GM20431 (cell line): ENCODE data around the gene PRPF19.

Experiments
- in situ Hi-C: fragments of 300-500 bp; cut with MseI, MboI; formaldehyde crosslinking; loops from one replicate; pipeline ENCODE4 v1.15.0; 2020; ENCODE audit warnings: low sequenced_read_pairs; ENCODE audit not compliant: unreplicated experiment

The PRPF19 gene

DNA sequence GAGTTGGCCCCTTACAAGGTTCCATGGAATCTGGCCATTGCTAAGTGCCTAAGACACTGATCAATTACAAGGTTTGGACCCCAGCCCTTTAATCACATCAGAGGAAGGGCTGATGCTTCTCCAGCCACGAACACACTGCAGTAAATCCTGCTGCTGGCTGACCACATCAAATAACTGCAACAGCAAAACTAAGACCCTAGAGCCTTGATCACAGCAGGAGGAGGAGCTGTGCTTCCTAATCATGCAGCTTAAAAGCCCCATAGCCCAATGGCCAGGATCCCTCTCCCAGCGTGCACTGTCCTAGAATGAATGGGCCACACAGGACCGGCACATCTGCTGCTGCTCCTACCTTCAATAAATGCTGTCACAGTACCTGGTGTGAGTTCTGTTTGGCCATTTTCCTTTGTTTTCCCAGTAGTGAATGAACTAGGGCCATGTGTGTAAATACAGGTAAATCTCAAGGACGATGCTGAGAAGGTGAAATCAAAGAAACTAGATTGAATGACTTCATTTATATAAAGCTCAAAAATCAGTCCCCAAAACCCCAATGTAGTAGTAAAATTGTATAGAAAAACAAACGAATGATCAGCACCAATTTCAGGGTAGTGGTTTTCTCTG lies 26.3 kb downstream of the PRPF19 start:
- in situ Hi-C loops: no loop called here

DNA sequence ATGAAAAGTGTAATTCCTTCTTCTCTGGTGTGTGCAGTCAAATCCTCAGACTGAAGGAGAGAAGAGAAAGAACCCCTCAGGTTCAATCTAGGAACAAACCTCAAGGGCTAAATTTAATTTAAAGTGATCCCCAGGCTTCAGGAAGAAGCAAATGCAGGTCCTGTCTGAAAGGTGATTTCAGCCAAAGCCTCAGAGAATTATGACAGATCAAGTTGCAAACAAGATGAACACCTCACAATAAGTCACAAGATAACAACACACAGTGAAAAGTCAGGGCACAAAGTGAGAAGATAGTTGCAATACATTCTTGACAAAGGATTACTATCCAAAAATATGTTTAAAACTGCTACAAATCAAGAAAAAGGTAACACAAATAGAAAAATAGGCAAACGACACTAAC lies 27.3 kb downstream of the PRPF19 start:
- in situ Hi-C loops: no loop called here

DNA sequence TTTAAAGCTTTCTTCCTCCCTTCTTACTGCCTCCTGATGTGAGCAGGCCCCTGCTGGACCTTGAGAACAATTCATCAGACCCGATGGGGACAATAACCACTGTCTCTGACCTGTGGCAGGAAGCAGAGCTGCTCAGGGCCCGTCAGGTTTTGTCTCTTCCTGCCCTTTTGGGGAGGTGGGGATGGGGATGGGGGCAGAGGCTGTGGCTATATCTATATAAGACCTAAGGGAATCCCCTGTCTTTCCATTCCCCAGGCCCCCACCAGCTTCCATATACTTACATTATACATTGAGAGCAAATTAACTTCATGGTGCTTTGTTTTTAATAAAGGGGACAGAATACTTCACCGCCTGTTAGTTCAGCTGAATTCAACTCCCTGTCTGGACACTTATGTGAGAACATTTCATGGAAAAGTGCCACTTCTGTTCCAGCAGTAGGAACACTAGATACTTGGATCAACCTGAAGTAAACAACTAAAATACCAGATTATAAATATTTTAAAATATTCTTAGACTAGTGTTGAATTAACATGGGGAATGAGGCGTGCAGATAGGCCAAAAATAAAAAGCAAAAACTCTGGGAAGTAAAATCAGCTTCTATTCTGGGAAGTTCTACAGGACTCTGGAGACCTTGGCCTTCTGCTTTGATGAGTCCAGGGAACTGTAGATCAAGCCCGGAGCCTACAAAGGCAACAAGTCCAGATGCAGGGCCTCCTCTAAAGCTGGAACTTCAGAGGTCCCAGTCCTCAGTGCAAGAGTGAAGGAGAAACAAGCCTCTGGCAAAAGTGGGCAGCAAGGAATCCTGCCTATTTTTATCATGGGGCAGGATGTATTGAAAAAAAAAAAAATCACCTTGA lies 27.9 kb downstream of the PRPF19 start:
- in situ Hi-C loops: no loop called here

DNA sequence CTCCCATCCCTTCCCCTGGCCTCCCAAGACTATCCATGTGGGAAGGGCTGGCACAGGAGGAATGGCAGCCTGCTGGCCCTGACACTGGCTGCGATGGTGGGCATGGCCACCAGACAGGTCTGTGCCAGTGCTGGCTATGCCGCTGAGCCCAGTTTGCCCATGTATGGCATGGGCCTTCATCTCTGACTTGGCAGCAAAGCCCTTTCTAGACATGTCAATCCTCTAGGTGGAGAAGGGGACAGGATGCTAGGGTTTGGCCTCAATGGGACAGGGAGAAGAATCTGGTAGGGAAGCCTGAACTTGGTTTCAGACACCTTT lies 30.3 kb downstream of the PRPF19 start:
- in situ Hi-C loops: no loop called here

DNA sequence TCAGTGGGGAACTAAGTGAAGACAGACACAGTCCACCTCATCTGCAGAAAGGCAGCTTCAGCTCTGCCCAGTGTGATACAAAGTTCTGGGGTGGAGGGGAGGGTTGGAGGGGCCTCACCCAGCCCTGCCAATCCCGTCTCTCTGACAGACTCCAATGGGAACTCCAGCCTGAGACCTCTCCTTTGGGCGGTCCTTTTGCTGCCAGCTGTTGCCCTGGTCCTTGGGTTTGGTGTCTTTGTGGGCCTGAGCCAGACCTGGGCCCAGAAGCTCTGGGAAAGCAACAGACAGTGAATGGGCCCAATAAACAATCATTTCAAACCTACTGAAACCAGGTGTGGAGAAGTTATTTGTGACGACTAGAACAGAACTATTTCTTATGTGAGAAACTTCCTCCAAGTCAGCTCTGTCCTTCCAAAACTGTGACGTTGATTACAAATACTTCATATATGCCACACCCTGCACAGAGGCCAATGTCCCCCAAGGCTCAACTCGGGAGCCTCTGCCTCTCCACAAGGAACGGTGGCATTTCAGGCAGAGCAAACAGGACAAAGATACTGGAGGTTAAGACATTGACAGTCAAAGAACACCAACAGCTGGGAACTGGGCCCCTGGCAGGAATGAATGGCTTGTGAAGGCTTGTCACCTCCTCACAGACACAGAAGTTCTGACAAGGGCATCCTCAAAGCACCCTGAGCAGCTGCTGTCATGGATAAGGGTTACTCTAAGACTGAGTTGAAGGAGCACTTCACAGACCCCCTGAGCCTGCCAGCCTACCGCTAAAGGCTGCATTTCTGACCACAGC lies 30.8 kb downstream of the PRPF19 start:
- in situ Hi-C loops: no loop called here

DNA sequence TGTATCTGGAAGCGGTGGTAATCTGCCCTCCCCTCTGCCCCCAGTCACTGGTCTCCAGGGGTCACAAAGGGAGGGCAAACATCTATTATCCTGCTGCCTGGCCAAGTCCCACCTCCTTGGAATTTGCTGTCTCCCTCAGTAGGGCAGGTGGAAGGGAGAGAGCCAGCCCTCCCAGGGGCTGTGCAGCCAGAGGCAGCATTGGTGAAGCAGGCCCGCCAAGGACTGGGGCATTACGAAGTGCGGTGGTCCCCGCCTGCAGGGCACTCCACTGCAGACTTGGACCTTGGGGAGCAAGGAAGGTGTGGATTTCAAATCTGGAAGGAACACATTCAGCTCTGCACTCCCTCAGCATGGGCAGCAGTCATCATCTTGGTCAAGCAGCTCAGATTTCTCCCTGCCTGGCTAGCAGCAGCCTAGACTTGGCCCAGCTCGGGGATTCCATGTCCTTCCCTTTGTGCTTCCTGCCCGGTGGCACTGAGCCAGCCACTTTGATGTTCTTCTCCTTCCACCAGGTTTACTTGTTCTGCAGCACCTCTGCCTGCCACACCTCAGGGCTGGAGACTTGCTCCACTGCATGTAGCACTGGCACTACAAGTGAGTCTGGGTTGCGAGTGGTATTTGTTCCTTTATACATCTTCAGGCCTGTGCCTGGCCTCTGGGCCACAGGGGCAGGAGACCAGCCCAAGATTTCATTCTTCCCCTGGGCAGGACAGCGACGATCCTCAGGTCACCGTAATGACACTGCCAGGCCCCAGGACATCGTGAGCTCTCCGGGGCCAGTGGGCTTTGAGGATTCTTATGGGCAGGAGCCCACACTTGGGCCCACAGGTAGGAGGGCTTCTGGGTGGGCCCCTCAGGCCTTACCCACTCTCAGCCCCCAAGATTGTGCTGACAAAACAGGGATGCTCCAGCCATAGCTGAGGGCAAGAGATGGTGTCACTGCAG lies 31.7 kb downstream of the PRPF19 start:
- in situ Hi-C loops: no loop called here

DNA sequence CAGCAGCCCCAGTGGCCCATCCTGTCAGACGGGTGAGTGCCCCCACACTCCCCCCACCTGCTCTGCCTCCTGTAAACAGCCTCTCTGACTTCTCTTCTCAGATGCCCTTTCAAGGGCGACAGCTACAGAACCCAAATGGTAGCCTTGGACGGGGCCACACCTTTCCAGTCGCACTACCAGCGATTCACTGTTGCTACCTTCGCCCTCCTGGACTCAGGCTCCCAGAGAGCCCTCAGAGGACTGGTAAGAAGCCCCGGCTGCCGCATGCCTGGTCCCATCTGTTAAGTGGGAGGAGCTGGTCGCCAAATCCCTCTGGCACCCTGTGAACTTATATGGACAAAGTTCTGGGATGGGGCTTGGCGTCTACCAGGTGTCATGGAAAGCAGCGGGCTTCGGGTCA lies 32.9 kb downstream of the PRPF19 start:
- in situ Hi-C loops: no loop called here

DNA sequence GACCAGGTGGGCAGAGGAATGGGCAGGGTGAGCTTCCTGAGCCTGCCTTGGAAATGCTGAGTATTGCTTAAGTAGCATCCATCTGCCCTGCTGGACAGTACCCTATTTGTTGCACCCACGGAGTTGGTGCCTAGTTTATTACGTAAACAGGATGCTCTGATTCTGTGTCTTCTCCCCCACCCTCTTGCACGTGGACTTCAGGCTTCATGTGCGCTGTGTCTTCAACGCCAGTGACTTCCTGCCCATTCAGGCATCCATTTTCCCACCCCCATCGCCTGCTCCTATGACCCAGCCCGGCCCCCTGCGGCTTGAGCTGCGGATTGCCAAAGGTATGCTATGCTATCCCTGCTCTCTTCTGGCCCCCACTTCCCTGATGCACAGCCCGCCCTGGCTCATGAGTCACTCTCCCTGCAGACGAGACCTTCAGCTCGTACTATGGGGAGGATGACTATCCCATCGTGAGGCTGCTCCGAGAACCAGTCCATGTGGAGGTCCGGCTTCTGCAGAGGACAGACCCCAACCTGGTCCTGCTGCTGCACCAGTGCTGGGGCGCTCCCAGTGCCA lies 33.3 kb downstream of the PRPF19 start:
- in situ Hi-C loops: no loop called here

DNA sequence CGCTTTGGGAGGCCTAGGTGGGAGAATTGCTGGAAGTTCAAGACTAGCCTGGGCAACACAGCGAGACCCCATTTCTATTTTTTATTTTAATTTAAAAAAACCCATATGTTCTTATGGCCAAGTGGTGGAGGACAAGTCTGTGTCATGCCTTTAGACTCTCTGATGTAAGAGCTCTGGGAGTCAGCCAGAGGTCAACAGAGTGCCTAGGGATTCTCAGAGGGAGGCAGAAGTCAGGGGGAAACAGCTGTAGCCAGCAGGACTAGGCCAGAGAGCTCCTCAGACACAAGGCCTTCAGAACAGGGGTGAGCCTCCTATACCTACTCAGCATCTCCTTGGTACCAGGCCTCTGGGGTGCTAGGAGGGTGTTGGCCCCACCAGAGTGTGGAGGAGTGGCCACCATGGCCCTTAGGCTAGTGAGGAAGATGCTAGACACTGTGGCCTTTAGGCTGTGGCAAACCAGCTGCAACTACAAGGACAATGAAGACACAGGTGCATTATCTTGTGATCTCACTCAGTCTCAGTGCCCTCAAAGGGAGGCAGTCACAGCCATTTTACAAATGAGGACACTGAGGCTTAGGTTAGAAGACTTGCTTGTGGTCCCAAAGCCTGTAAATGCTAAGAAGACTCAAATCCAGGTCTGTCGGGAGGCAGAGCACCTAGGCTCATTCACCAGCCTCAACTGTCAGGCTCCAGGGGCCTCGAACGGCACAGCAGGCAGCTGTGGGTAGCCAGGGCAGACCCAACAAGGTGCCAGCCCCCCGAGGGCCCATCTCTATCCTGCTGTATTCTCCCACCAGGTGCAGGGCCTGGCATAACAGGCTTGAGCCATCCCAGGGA lies 34.0 kb downstream of the PRPF19 start:
- in situ Hi-C loops: no loop called here

DNA sequence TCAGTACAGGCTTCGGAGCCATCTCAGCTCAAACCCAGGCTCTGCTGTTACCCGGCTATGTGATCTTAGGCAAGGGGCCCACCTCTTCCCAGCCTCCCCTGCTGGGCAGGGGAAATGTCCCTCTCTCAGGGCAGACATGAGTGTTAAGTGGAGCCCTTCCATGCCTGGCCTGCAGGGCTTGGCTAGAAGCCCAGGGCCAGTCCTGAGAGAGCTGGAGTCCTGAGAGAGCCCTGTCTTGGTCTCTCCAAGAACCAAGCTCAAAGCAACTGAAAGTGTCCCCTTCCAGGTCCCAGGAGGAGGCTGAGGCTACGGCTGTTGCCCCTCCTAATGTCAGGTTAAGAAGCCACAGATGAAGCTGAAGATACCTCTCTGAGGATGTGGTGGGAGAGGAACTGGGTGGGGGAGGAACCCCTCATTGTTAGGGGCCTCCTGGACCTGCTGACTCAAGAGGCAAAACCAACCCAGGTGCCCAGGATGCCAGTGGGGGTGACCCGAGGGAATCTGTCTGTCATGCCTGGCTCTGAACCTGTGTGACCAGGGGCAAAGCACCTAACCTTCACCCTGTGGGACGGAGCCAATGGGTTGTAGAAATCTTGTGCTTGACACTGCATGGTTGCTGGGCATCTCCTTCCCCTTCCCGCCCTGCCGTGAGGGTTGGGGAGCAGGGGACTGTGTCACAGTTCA lies 34.9 kb downstream of the PRPF19 start:
- in situ Hi-C loops: no loop called here

DNA sequence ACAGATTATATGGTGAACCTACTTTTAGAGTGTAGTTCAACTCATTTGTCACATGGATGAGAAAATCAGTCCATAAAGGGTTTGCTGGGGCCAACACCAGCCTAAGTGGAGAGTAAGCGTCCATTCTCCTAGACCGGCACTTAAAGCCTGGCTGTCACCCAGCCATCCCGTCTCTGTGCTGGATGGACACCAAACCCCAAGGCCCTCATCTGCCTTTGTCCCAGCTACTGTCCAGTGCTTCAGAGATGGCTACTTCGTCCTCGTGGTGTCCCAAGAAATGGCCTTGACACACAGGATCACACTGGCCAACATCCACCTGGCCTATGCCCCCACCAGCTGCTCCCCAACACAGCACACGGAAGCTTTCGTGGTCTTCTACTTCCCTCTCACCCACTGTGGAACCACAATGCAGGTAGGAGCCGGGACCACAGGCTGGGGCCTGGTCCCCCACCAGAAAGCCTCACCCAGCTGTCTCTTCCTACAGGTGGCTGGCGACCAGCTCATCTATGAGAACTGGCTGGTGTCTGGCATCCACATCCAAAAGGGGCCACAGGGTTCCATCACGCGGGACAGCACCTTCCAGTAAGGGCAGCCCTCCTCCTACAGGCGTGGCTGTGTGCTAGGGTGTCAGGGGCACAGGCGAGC lies 35.5 kb downstream of the PRPF19 start:
- in situ Hi-C loops: no loop called here

DNA sequence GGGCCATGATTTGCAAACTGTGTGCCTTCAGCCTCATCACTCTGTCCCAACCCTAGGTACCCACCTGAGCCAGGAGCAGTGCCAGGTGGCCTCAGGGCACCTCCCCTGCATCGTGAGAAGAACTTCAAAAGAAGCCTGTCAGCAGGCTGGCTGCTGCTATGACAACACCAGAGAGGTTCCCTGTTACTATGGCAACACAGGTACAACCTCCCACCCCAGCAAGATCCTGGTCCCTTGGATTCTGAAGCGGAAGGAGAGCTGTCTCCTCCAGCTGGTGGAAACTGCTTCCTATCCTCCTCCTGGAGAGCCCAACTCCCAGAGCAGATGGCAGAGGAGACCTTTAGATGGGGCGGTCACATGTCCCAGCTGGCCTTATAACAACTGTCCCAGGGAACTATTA lies 36.1 kb downstream of the PRPF19 start:
- in situ Hi-C loops: no loop called here

DNA sequence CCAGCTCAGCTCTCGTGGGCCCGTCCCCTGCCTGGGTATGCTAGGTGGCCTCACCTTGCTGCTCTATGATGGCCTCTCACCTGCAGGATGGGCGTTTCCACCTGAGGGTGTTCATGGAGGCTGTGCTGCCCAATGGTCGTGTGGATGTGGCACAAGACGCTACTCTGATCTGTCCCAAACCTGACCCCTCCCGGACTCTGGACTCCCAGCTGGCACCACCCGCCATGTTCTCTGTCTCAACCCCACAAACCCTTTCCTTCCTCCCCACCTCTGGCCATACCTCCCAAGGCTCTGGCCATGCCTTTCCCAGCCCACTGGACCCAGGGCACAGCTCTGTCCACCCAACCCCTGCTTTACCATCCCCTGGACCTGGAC lies 36.9 kb downstream of the PRPF19 start:
- in situ Hi-C loops: no loop called here

DNA sequence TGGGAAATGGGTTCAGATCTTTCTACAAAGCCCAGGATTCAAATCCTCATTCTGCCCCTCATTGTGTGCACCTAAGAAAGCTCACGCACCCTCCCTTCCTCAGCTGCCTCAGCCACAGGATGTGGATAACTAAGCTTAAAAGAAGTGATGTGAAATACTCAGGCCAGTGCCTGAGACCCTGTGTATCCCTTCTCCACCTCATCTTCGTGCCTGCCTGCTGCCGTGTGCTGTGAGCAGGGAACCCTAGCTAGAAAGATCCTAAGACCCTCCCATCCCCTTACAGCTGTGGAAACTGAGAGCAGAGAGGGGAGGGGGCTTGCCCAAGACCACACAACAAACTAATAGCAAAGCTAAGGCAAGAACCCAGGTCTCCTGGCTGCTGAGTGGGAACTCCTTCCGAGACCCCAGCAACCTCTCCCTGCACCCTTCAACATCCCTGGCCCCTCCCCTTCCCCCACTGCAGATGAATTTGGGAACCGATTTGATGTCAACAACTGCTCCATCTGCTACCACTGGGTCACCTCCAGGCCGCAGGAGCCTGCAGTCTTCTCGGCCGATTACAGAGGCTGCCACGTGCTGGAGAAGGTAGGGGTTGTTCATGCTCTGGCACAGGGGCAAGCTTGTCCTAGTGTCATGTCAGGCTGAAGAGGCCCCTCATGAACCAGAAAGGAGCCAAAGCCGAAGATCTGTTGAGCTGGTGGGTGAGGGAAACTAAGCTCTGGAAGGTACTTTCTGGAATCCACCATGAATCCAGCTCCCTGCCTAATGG lies 37.5 kb downstream of the PRPF19 start:
- in situ Hi-C loops: no loop called here

DNA sequence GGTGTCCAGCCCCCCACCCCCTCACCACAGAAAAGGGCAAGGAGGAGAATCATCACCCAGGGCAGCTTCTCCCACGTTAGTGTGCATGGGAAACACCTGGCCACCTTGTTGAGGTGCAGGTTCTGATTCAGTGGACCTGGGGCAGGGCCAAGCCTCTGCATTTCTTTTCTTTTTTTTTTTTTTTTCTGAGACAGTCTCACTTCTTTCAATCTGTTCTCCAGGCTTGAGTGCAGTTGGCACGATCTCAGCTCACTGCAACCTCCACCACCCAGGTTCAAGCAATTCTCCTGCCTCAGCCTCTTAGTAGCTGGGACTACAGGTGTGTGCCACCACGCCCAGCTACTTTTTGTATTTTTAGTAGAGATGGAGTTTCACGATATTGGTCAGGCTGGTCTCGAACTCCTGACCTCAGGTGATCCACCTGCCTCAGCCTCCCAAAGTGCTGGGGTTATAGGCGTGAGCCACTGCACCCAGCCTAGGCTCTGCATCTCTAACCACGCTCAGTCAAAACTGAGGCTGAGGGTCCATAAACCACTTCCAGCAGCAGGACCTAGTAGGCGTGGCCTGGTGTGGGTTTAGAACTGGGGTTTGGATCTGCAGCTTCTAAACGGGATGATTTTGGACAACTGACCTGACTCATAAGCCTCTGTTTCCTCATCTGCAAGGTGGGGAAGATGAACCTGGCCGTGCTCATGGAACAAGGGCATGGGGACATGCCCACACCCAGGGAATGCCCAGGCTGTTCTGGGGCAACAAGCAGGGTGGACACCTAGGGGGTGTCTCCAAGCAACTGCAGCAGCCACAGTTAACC lies 38.3 kb downstream of the PRPF19 start:
- in situ Hi-C loops: no loop called here
